Lower leg skin (tissue), 3 donors: ENCODE results near the gene NTSR1.

Experiments
- CTCF ChIP-seq, 3 donors: fragments of 450-650 bp; IDR thresholded peaks; one replicate each; pipeline ENCODE4 v1.5.1; 2016; ENCODE audit warnings: antibody characterized with exemption in 3 of 3, mild to moderate bottlenecking in 3 of 3, moderate library complexity in 2 of 3
- POLR2A ChIP-seq, 2 donors: fragments of 450-650 bp; IDR thresholded peaks; one replicate each; pipeline ENCODE4 v1.6.1; 2016 to 2017; ENCODE audit warnings: antibody characterized with exemption in 2 of 2, mild to moderate bottlenecking in 1 of 2, moderate library complexity in 1 of 2

GRCh38 chr20:62715201-62715600 is 6.6 kb downstream of the NTSR1 start:
- no peak for TF ChIP-seq CTCF (IDR thresholded peaks at IDR 0.05)
- TF ChIP-seq POLR2A (IDR thresholded peaks at IDR 0.05): no peak
